Measurements from ENCODE around the gene NHLH2. TPM values are rescaled to one million over a fixed set of nuclear protein-coding genes. Genes with fewer than 3 reads are reported as not detected.

The NHLH2 gene
- total and polyA plus RNA-seq, 7 donors: not detected

GRCh38 chr1:115828101-115829022 is 12.6 kb downstream of the NHLH2 start:
- TF ChIP-seq CTCF (IDR thresholded peaks at IDR 0.05): no peak
- Histone ChIP-seq H3K4me1 (peaks cover 4% of the 10 kb centered on the region), H3K9me3 (no peaks in the 10 kb centered on the region), H3K4me3 (peak overlapping the region; percentile 62), H3K36me3 (ENCODE audit: insufficient read depth in 1 of 2, low read depth in 1 of 2) (no peaks in the 10 kb centered on the region), H3K27me3 (ENCODE audit: insufficient read depth in 3 of 3, low read length in 2 of 3) (peaks cover 0 to 43% (median 2%) of the 10 kb centered on the region in 3 donors), H3K27ac (no peak overlapping the region)
- DNase-seq (peak in 1 of 2 donors; percentile 24), ATAC-seq (peak; percentile 33 to 61 (median 44))
- intact Hi-C loops (cut with DNase I): no loop called here
- 5 to 8% (median 6%) methylated on average over 63 to 80 of the region's 80 CpGs for WGBS, 3 donors

- Histone ChIP-seq H3K36me3 (ENCODE audit: insufficient read depth in 1 of 2, low read depth in 1 of 2) (no peaks in the 10 kb centered on the region), H3K27me3 (ENCODE audit: insufficient read depth in 3 of 3, low read length in 2 of 3) (peaks cover 0 to 40% (median 2%) of the 10 kb centered on the region in 3 donors), H3K4me1 (peaks cover 4% of the 10 kb centered on the region), H3K9me3 (no peaks in the 10 kb centered on the region), H3K27ac (no peak overlapping the region), H3K4me3 (peak overlapping the region; percentile 62)
- no peak for TF ChIP-seq CTCF (IDR thresholded peaks at IDR 0.05)
- WGBS, 3 donors: 71 to 81% (median 77%) methylated on average over 7 of the region's 7 CpGs
- ATAC-seq (no peak), DNase-seq (no peak)
- intact Hi-C loops (cut with DNase I): no loop called here
Observed at GRCh38 chr1:115827452-115828044, 13.4 kb downstream of the NHLH2 start.

- no peak for DNase-seq
- 27 to 38% (median 37%) methylated on average over 3 of the region's 3 CpGs for WGBS, 3 donors
- intact Hi-C loops (cut with DNase I): no loop called here
- peaks cover 0 to 38% (median 2%) of the 10 kb centered on the region in 3 donors for H3K27me3 ChIP-seq (ENCODE audit: insufficient read depth in 3 of 3, low read length in 2 of 3)
- H3K36me3 ChIP-seq (ENCODE audit: insufficient read depth in 1 of 2, low read depth in 1 of 2): no peaks in the 10 kb centered on the region
- no peak for TF ChIP-seq CTCF (IDR thresholded peaks at IDR 0.05)
- ATAC-seq: no peak
- H3K9me3 ChIP-seq: no peaks in the 10 kb centered on the region
- H3K4me1 ChIP-seq: peaks cover 4% of the 10 kb centered on the region
- no peak overlapping the region for H3K4me3 ChIP-seq
- H3K27ac ChIP-seq: no peak overlapping the region
Observed at GRCh38 chr1:115826628-115827027, 14.3 kb downstream of the NHLH2 start.

GRCh38 chr1:115822117-115822516 is 18.8 kb downstream of the NHLH2 start:
- Histone ChIP-seq H3K27ac (no peak overlapping the region), H3K9me3 (no peaks in the 10 kb centered on the region), H3K4me3 (no peak overlapping the region), H3K4me1 (no peaks in the 10 kb centered on the region), H3K27me3 (ENCODE audit: insufficient read depth in 3 of 3, low read length in 2 of 3) (peaks cover 0 to 14% (median 0%) of the 10 kb centered on the region in 3 donors), H3K36me3 (ENCODE audit: insufficient read depth in 1 of 2, low read depth in 1 of 2) (no peaks in the 10 kb centered on the region)
- DNase-seq: no peak
- no peak for ATAC-seq
- TF ChIP-seq CTCF (IDR thresholded peaks at IDR 0.05): no peak
- intact Hi-C loops (cut with DNase I): no loop called here
